Dermis blood vessel endothelial cell (primary cell): ENCODE measurements around the gene KIAA0753. TPM values are rescaled to one million over a fixed set of nuclear protein-coding genes. Genes with fewer than 3 reads are reported as not detected.

Experiments
- DNase-seq: peaks from one replicate; pipeline ENCODE4 v3.0.0; 2010
- total RNA-seq: library from RNA; depleted of rRNA; stranded (reverse); fragments of >200 nt; gene quantifications from 2 replicates; pipeline ENCODE4 v1.2.3, GENCODE V29; 2014

KIAA0753 gene
- total RNA-seq, 1 donor from 2014 or later = 11.7 TPM

- no peak for DNase-seq
Measured at GRCh38 chr17:6569370-6570285, 70.9 kb downstream of the KIAA0753 start.

DNA sequence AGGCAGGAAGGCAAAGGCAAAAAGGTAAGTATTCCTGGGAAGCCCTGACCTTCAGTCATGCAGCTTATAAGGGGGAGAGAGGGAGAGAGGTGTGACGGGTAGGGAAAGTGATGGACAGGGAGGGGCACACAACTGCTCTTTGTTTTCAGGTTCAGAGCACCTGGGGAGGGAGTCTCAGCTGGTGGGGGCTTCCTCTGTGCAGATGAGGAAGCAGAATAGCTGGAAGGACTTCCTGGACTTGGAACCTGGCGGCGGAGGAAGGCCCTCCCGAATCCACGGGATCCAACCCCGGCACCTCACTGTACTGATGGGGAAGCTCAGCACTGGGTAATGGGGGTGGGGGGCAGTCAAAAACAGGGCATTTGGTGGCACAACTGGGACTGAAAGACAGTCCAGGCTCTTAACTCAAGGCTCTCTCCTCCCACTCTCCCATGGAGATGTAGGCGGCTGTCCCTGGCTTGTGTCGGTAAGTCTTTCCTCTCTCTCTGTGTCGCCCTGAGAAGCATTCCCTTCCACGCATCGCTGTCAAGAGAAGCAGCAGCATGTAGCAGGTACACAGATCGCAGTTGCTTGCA is 72.2 kb downstream of the KIAA0753 start:
- DNase-seq = no peak

GRCh38 chr17:6567528-6568183 is 72.9 kb downstream of the KIAA0753 start:
- DNase-seq = no peak

DNA sequence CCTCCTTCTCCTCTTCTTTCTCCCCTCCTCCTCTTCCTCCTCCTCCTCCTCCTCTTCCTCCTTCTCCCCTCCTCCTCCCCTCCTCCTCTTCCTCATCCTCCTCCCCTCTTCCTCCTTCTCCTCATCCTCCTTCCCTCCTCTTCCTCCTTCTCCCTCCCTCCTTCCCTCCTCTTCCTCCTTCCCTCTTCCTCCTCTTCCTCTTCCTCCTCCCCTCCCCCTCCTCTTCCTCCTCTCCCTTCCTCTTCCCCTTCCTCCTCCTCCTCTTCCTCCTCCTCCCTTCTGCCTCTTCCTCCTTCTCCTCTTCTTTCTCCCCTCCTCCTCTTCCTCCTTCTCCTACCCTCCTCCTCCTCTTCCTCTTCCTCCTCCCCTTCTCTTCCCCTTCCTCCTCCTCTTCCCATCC is 79.1 kb downstream of the KIAA0753 start:
- no peak for DNase-seq

DNA sequence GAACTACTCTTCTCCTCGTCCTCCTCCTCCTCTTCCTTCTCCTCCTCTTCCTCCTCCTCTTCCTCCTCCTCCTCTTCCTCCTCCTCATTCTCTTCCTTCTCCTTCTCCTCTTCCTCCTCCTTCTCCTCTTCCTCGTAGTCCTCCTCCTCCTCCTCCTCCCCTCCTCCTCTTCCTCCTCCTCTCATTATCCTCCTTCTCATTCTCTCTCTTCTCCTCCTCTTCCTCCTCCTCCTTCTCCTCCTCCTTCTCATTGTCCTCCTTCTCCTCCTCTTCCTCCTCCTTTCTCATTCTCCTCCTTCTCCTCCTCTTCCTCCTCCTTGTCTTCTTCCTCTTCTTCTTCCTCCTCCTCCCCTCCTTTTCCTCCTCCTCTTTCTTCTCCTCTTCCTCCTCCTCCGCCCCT is 80.0 kb downstream of the KIAA0753 start:
- no peak for DNase-seq

DNA sequence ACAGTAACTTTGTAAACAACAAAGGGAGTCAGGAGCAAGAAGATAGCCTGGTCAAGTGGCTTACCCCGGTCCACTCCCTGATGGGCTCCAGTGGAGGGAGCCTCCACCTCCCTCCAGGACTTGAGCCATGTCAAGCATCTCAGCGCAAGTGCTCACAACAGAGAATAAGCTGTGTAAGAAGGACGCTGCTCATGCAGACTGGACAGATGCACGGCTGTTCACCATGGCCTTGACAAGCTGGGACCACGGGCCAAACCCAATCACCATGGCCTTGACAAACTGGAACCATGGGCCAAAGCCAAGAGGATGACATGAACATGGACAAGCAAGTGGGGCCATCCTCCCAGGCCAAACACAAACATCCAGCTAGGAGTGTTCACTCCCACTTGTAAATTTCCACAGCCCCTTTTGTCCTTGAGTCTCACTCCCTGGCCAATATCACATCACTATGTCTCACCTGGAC is 80.7 kb downstream of the KIAA0753 start:
- no peak for DNase-seq

GRCh38 chr17:6558932-6559752 is 81.4 kb downstream of the KIAA0753 start:
- DNase-seq = peak; percentile 39

GRCh38 chr17:6558276-6558675 is 82.2 kb downstream of the KIAA0753 start:
- no peak for DNase-seq

- DNase-seq = no peak
Measured at GRCh38 chr17:6557040-6557438, 83.5 kb downstream of the KIAA0753 start.

- DNase-seq = no peak
Measured at GRCh38 chr17:6556121-6557039, 84.1 kb downstream of the KIAA0753 start, which contains the start of gene PITPNM3. PITPNM3 (minus strand) TSS chr17:6556555; CDS start chr17:6556406, 149 bp downstream.

DNA sequence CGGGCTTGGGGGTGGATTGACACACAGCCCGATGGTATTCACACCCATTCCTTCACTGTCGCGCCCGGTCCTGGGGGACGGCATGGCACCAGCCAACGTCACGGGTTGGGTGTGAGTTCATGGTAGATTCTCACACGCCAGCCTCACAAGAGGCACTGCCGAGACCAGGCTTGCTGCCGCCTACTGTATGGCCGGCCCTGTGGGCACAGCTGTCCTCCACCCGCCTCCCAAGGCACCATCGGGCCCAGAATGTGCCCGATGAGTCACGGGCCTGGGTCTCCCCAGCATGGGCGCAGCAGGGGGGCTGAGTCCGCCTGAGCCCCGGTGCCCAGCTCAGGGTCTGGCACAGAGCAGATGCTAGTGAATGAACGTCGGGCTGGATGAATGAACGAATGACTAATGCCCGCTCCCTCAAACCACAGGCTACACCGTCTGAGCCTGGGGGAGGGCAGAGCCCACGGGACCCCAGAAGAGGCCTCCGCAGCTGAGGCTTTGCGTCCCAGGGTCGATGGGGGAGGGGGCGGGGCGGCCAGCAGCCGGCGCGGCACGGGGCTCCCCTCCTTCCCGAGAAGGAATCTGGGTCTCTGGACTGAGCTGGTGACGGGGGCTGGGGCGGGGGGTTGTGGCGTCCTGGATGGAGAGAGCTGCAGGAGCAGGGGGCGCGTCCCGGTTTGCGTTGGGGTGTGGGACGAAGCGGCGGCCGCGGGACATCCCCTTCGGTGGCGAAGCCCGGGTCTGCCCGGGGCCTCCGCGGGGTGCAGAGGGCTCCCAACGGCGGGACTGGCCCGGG is 85.0 kb downstream of the KIAA0753 start:
- DNase-seq = peak; percentile 32

DNA sequence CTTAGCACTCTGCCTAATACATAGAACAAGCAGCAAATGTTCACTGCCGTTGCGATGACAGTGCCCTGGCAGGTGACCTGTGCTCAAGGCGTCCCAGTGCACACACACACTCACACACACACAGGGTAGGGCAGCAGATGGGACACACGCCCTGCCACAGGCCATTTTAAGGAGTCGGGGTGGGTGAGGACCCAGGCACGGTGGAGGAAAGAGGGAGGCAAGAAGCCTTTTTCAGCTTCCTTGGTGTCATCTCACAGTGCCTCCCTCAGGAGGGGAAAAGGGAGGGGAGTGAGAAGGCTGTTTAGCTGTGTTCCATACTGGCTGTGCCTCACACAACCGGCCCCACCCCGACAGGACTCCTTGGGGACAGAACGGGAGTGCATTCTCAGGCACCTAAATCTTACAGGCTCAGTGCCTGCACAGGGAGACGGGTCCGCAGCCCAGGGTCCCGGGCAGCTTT is 85.6 kb downstream of the KIAA0753 start:
- DNase-seq = no peak

DNA sequence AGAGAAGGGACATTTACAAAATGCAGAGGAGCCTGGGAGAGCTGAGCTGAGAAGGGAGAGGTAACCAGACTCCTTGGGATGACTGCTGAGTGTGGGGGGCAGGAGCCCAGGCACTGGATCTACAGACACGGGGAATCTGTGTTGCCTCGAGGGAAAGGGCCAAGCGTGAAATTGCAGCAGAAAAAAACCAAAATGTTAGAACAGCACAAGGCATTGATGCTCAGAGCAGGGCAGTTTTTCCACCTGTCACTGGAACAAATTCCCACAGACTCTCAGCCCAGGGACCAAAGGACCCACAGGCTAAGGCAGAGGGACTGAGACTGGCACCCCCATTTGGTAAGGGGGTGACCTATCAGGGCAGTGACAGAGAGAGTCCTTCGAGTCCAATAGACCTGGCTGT is 86.2 kb downstream of the KIAA0753 start:
- DNase-seq = no peak

DNA sequence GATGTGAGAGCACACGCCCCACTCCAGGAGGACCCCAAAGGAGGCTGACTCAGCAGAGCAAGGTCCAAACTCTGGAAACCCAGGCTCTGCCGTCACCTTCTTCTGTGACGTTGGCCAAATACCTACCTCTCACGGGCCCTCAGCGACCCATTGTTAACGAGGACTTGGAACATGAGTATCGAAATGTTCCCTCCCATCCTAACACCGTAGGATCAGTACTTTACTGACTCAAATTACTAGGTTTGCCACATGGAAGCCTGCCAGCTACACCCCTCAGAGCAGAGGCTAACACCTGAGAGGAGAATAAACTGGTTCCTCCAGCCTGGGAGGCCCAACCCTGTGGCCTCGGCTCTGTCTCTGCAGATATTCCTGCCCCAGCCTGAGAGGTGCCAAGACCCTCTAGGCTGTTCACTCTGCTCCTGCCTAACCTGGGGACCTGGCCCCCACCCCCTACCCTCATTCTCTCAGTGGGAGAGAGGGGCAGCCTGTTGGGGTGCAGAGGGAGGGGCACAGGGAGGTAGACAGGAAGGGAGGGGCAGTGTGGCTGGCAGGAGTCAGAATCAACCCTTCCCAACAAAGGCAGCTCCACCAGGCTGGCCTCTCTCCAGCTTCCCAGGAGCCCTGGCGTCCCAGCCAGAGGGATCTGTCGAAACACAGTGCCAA is 88.5 kb downstream of the KIAA0753 start:
- no peak for DNase-seq

GRCh38 chr17:6551356-6551755 is 89.2 kb downstream of the KIAA0753 start:
- DNase-seq = no peak

DNA sequence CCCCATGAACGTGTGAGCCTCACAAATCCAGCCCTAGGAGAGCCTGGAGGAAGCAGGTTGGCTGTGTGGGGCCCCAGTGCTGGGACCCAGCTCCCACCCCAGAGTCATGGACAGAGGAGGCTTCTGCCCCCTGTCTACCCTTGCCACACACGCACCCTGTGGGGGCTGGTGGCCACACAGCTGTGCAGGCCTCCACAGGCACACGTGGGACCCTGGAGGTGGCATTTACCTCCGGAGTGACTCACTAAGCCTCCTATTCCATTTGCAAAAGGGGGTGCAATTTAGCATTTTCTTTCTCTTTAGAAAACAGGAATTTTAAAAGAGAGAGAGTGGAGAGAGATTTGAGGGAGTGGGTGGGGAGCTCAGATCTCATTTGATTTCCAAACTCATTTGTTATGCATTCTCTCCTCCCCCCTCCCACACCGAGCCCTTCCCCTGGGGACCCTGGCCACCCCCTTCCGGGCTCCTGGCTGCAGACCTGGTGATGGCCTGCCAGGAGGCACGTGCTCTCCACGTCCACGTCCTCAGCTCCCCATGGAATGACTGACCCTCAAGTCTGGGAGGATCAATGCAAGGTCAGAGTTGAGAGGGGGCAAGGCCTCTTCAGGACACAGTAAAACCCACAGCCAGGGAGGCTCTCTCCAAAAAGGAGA is 91.0 kb downstream of the KIAA0753 start:
- no peak for DNase-seq

GRCh38 chr17:6548578-6549330 is 91.8 kb downstream of the KIAA0753 start:
- DNase-seq = no peak

- no peak for DNase-seq
Measured at GRCh38 chr17:6548034-6548433, 92.5 kb downstream of the KIAA0753 start.

- no peak for DNase-seq
Measured at GRCh38 chr17:6547336-6547735, 93.2 kb downstream of the KIAA0753 start.
